PC-3 (cell line): ENCODE data around the gene ANTKMT. TPM values are rescaled to one million over a fixed set of nuclear protein-coding genes. Genes with fewer than 3 reads are reported as not detected.
A peak's percentile ranks its signal among the peaks of the same experiment; 100 is the strongest.

Experiments
- ATAC-seq: fragments of 200-7000 bp; cut with Tn5 transposase; 2 replicates; pipeline ENCODE4 v1.9.1; 2020; ENCODE audit warnings: mild to moderate bottlenecking, moderate library complexity
- BruUV-seq: library from RNA; stranded (reverse); fragments of 400-500 nt; replicated peaks from 2 replicates; lab custom pipeline; 2021; lab: Mats Ljungman, UMichigan
- CTCF ChIA-PET: fragments of 300-600 bp; sonication (Branson Sonifier 250); formaldehyde crosslinking; loops from one replicate; lab custom pipeline; 2022; ENCODE audit warnings: antibody characterized with exemption; lab: Charles Lee
- POLR2A ChIA-PET: fragments of 300-600 bp; sonication (Branson Sonifier 250); formaldehyde crosslinking; loops from one replicate; lab custom pipeline; 2022; ENCODE audit warnings: antibody characterized with exemption; ENCODE audit not compliant: unreplicated experiment; lab: Charles Lee
- DNase-seq: peaks from one replicate; pipeline ENCODE4 v3.0.0-alpha.2; 2015
- H2AFZ ChIP-seq: fragments of 300-600 bp; sonication (generic); 2 replicates; pipeline ENCODE4 v1.6.0; 2016; ENCODE audit warnings: antibody characterized with exemption, low read length
- H3F3A ChIP-seq: fragments of 300-600 bp; sonication (generic); one replicate; pipeline ENCODE4 v1.6.0; 2017; ENCODE audit warnings: antibody characterized with exemption, low read length, control low read depth, mild to moderate bottlenecking; ENCODE audit not compliant: unreplicated experiment
- H3K27ac ChIP-seq: fragments of 300-600 bp; sonication (generic); 2 replicates; pipeline ENCODE4 v1.5.1; 2016; ENCODE audit warnings: mild to moderate bottlenecking, low read length
- H3K27me3 ChIP-seq: fragments of 300-600 bp; sonication (generic); 2 replicates; pipeline ENCODE4 v1.6.1; 2016; ENCODE audit warnings: low read length, mixed read lengths
- H3K36me3 ChIP-seq: fragments of 300-600 bp; sonication (generic); 2 replicates; pipeline ENCODE4 v1.6.1; 2016; ENCODE audit warnings: low read depth, mixed run types, low read length, mixed read lengths
- H3K4me1 ChIP-seq: fragments of 300-600 bp; sonication (generic); 2 replicates; pipeline ENCODE4 v1.5.1; 2016; ENCODE audit warnings: low read length; ENCODE audit not compliant: insufficient read depth
- H3K4me2 ChIP-seq: fragments of 300-600 bp; sonication (generic); 2 replicates; pipeline ENCODE4 v1.6.0; 2016; ENCODE audit warnings: low read length
- H3K4me3 ChIP-seq: fragments of 300-600 bp; sonication (generic); 2 replicates; pipeline ENCODE4 v1.5.1; 2016; ENCODE audit warnings: mild to moderate bottlenecking, low read length, mixed read lengths
- H3K79me2 ChIP-seq: fragments of 300-600 bp; sonication (generic); 2 replicates; pipeline ENCODE4 v1.6.1; 2017; ENCODE audit warnings: low read length, mixed read lengths
- H3K9ac ChIP-seq: fragments of 300-600 bp; sonication (generic); 2 replicates; pipeline ENCODE4 v1.6.0; 2016; ENCODE audit warnings: mild to moderate bottlenecking, low read length
- H3K9me2 ChIP-seq: fragments of 300-600 bp; sonication (generic); replicated peaks from 2 replicates; pipeline ENCODE4 v1.6.1; 2016; ENCODE audit warnings: mixed run types, low read length, mixed read lengths
- H3K9me3 ChIP-seq: fragments of 300-600 bp; sonication (generic); 2 replicates; pipeline ENCODE4 v1.6.1; 2016; ENCODE audit warnings: low read length, mixed read lengths
- H4K20me1 ChIP-seq: fragments of 300-600 bp; sonication (generic); 2 replicates; pipeline ENCODE4 v1.6.1; 2016; ENCODE audit warnings: low read length, mixed read lengths
- EZH2 ChIP-seq: fragments of 300-600 bp; sonication (generic); IDR thresholded peaks from one replicate; pipeline ENCODE4 v1.6.1; 2017; ENCODE audit warnings: antibody characterized with exemption, mild to moderate bottlenecking, low read length; ENCODE audit not compliant: unreplicated experiment
- EZH2phosphoT487 ChIP-seq: fragments of 300-600 bp; sonication (generic); IDR thresholded peaks from 2 replicates; pipeline ENCODE4 v1.6.1; 2018; ENCODE audit warnings: mild to moderate bottlenecking, antibody characterized with exemption, low read length, borderline replicate concordance
- intact Hi-C: fragments of 100-400 bp; cut with micrococcal nuclease; formaldehyde crosslinking; loops from 2 replicates; pipeline ENCODE4 v1.9.0; 2023
- total RNA-seq: library from RNA; depleted of rRNA; stranded (reverse); fragments of >200 nt; gene quantifications from 2 replicates; pipeline ENCODE4 v1.2.3, GENCODE V29; 2014
- TF ChIP-seq, protein P1 (sequence below): fragments of 300-600 bp; sonication (generic); conservative IDR thresholded peaks from 2 replicates; pipeline ENCODE4 v1.5.1; 2017; ENCODE audit warnings: antibody characterized with exemption, low read depth, mild to moderate bottlenecking, low read length

The ANTKMT gene
- total RNA-seq, 1 experiment from 2014 or later, result 77.3 TPM

DNA sequence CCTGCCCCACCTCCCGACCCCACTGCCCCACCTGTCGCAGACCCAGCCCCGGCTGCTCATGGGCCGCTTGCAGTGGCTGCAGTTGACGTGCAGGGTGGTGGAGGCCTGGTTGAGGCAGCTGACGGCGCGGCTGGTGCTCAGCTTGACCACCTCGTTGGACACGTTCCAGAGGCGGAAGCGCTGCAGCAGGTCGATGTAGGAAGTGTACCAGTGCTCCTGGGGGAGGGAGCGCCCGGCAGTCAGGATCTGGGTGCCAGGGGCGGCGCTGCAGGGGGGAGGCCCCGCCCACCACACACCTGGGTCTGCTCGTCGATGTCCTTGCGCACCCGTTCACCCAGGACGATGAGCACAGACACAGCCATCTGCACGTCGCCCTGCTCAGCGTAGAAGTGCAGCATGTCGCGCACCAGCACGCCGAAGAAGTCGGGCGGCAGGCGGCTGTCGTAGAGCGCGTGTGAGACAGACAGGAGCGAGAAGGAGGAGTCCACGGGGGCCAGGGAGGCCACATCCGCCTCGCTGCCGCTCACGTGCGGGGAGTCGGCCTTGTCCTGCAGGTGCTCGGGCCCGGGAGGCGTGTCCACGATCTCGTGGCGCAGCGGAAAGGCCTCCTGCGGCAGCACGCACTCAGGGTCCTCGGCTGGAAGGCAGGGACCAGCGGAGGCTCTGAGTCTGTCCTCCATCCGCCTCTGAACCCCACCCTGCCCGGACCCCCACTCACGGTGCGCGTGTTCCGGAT lies 35.8 kb upstream of the ANTKMT start:
- H3K79me2 ChIP-seq, result peaks cover 47% of the 10 kb centered on the region
- peaks cover 6% of the 10 kb centered on the region for H3K36me3 ChIP-seq
- no TSS peak for BruUV-seq
- H4K20me1 ChIP-seq, result peaks cover 10% of the 10 kb centered on the region; the same call in 1 of the 2 replicates
- H3K9me2 ChIP-seq, result no peaks in the 10 kb centered on the region
- peak overlapping the region; percentile 37; the same call in 1 of the 2 replicates for H3K4me2 ChIP-seq
- ATAC-seq (no peak), DNase-seq (no peak)
- no peak overlapping the region for H3K4me3 ChIP-seq
- H3F3A ChIP-seq, result no peaks in the 10 kb centered on the region
- H2AFZ ChIP-seq, result no peak overlapping the region
- H3K9me3 ChIP-seq, result no peaks in the 10 kb centered on the region
- H3K9ac ChIP-seq, result no peak overlapping the region
- POLR2A ChIA-PET, result no interaction called here
- H3K27ac ChIP-seq, result no peak overlapping the region
- CTCF ChIA-PET, result no interaction called here
- H3K4me1 ChIP-seq, result peaks cover 34% of the 10 kb centered on the region
- H3K27me3 ChIP-seq, result no peaks in the 10 kb centered on the region
- TF ChIP-seq EZH2phosphoT487, result no peak
- intact Hi-C loops, result no loop called here

DNA sequence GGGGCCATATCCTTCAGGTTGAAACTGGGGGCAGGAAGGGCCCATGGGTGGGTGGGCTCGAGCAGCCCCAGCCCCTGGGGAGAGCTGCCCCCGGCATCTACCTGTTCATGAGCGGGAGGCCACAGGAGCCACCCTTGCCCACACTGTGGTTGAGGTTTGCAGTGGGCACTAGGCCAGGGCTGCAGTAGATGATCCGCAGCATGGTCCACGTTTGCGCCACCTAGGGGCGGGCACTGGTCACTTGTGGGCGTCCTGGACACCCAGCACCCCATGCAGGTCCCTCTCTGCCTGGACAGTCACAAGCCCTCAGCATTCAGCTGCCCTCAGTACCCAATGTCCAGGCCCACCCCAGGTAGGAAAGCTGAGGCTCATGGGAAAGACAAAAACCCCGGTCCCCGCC lies 35.0 kb upstream of the ANTKMT start:
- peaks cover 34% of the 10 kb centered on the region for H3K4me1 ChIP-seq

DNA sequence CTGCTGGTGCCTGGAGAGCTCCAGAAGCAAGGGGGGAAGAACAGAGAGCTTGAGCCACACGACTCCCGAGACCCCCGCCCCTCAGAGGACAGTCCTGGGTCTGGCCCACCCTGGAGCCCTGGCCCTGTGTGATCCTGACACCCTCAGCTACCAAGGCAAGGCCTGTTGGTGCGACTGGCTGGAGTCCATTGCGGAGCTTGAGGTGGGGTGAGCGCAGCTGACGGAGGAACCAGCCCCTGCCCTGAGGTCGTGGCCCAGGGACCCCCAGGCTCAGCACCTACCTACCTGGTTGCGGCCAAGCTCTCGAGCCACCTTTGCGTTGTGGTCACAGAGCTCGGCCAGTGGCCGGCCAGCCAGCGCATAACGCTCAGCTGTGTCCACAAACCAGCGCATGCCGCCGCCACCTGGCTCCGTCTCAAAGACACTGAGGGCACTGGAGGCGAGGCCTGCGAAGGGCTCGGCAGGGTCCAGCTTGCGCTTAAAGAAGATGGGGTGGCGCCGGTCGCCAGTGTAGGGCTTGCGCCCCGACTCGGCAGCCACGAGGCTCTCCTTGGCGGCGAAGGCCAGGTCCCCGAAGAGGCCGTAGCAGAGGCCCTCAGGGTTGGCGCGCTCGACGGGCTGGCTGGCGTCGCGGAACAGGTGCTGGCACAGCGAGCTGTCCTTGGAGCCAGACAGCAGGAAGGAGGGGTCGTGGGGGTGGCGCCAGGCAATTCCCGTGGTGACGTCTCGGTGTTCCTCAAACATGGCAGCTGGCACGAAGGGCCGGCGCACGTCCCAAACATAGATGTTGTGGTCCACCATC lies 34.3 kb upstream of the ANTKMT start:
- intact Hi-C loops, result no loop called here
- ATAC-seq (no peak), DNase-seq (no peak)
- Histone ChIP-seq H2AFZ (no peak overlapping the region), H3K9ac (no peak overlapping the region), H3F3A (no peaks in the 10 kb centered on the region), H3K4me1 (peaks cover 29% of the 10 kb centered on the region), H3K79me2 (peaks cover 34% of the 10 kb centered on the region), H4K20me1 (peaks cover 9% of the 10 kb centered on the region; the same call in 1 of the 2 replicates), H3K4me2 (no peak overlapping the region), H3K36me3 (peaks cover 6% of the 10 kb centered on the region), H3K27me3 (no peaks in the 10 kb centered on the region), H3K27ac (no peak overlapping the region), H3K9me2 (no peaks in the 10 kb centered on the region), H3K4me3 (no peak overlapping the region), H3K9me3 (no peaks in the 10 kb centered on the region)
- BruUV-seq, result no TSS peak
- TF ChIP-seq EZH2phosphoT487 (no peak), EZH2 (no peak)
- TF ChIP-seq, protein P1, sequence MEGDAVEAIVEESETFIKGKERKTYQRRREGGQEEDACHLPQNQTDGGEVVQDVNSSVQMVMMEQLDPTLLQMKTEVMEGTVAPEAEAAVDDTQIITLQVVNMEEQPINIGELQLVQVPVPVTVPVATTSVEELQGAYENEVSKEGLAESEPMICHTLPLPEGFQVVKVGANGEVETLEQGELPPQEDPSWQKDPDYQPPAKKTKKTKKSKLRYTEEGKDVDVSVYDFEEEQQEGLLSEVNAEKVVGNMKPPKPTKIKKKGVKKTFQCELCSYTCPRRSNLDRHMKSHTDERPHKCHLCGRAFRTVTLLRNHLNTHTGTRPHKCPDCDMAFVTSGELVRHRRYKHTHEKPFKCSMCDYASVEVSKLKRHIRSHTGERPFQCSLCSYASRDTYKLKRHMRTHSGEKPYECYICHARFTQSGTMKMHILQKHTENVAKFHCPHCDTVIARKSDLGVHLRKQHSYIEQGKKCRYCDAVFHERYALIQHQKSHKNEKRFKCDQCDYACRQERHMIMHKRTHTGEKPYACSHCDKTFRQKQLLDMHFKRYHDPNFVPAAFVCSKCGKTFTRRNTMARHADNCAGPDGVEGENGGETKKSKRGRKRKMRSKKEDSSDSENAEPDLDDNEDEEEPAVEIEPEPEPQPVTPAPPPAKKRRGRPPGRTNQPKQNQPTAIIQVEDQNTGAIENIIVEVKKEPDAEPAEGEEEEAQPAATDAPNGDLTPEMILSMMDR, result no peak
- POLR2A ChIA-PET, result no interaction called here
- CTCF ChIA-PET, result no interaction called here

More for the DNA sequence above, 35.0 kb upstream of the ANTKMT start:
- no peaks in the 10 kb centered on the region for H3K9me2 ChIP-seq
- H2AFZ ChIP-seq, result no peak overlapping the region
- no peaks in the 10 kb centered on the region for H3K27me3 ChIP-seq
- H3K79me2 ChIP-seq, result peaks cover 41% of the 10 kb centered on the region
- H3F3A ChIP-seq, result no peaks in the 10 kb centered on the region
- CTCF ChIA-PET, result no interaction called here
- H3K9ac ChIP-seq, result no peak overlapping the region
- no peak overlapping the region for H3K4me2 ChIP-seq
- peak; percentile 40 for DNase-seq
- H3K4me3 ChIP-seq, result no peak overlapping the region
- H3K36me3 ChIP-seq, result peaks cover 6% of the 10 kb centered on the region
- BruUV-seq, result no TSS peak
- H4K20me1 ChIP-seq, result peaks cover 10% of the 10 kb centered on the region; the same call in 1 of the 2 replicates
- ATAC-seq, result no peak
- intact Hi-C loops, result no loop called here
- H3K27ac ChIP-seq, result no peak overlapping the region
- POLR2A ChIA-PET, result no interaction called here
- H3K9me3 ChIP-seq, result no peaks in the 10 kb centered on the region
- no peak for TF ChIP-seq EZH2phosphoT487
- TF ChIP-seq, protein P1, result peak; percentile 57
